Adipose tissue (tissue), 3 donors: ENCODE results near the gene RBSN. TPM values are rescaled to one million over a fixed set of nuclear protein-coding genes. Genes with fewer than 3 reads are reported as not detected.

ENCODE experiments used
- H3K27ac ChIP-seq: one replicate; pipeline ENCODE4 v1.5.1; 2013; ENCODE audit warnings: low read depth, low read length
- WGBS, 3 donors: extraction: QIAGEN DNeasy Blood & Tissue Kit; methylation state at CpG; one replicate each; pipeline ENCODE4 v1.1.7; 2013; 5-methylcytosine and 5-hydroxymethylcytosine counted together
- polyA plus RNA-seq, 3 donors: library from polyadenylated mRNA; stranded (reverse); fragments of 200-250 nt; gene quantifications; one replicate each; pipeline ENCODE4 v1.2.3, GENCODE V29; 2013
- donor health status: healthy with polysubstance abuse.
- donor health status: Bipolar disorder and iron deficiency.
- donor health status: healthy.

Gene RBSN
- polyA plus RNA-seq, 3 donors, result 3.5 to 13.6 (median 9.5) TPM

- WGBS, 3 donors, result 45 to 61% (median 50%) methylated on average over 16 of the region's 16 CpGs
- H3K27ac ChIP-seq, result no peak overlapping the region
These were observed 33.4 kb downstream of the RBSN start for GRCh38 chr3:15065550-15066007.

- 0 to 1% (median 0%) methylated on average over 69 of the region's 69 CpGs for WGBS, 3 donors
- H3K27ac ChIP-seq, result no peak within 1 kb of the TSS
These were observed 34.0 kb downstream of the RBSN start, which contains the start of gene MRPS25 for GRCh38 chr3:15064835-15065549. MRPS25 (minus strand) TSS chr3:15065315; CDS start chr3:15065194, 121 bp downstream.

GRCh38 chr3:15064299-15064834 lies 34.6 kb downstream of the RBSN start:
- WGBS, 3 donors, result 0 to 2% (median 1%) methylated on average over 25 of the region's 25 CpGs
- H3K27ac ChIP-seq, result no peak overlapping the region

- no peak overlapping the region for H3K27ac ChIP-seq
- WGBS, 3 donors, result 88 to 92% (median 89%) methylated on average over 13 of the region's 13 CpGs
These were observed 35.2 kb downstream of the RBSN start for GRCh38 chr3:15063656-15064286.

- no peak overlapping the region for H3K27ac ChIP-seq
These were observed 35.7 kb downstream of the RBSN start for GRCh38 chr3:15063238-15063637.

GRCh38 chr3:15060029-15060428 lies 38.9 kb downstream of the RBSN start:
- no peak overlapping the region for H3K27ac ChIP-seq
- 90 to 96% (median 93%) methylated on average over 3 of the region's 3 CpGs for WGBS, 3 donors

More at GRCh38 chr3:15063238-15063637, 35.7 kb downstream of the RBSN start:
- 75 to 91% (median 90%) methylated on average over 4 of the region's 4 CpGs for WGBS, 3 donors

- 76 to 95% (median 93%) methylated on average over 19 of the region's 19 CpGs for WGBS, 3 donors
These were observed 42.1 kb downstream of the RBSN start for GRCh38 chr3:15056676-15057404.

GRCh38 chr3:15055019-15055557 lies 43.9 kb downstream of the RBSN start:
- 90 to 96% (median 91%) methylated on average over 8 of the region's 8 CpGs for WGBS, 3 donors
- H3K27ac ChIP-seq, result no peak overlapping the region

More at GRCh38 chr3:15056676-15057404, 42.1 kb downstream of the RBSN start:
- H3K27ac ChIP-seq, result no peak overlapping the region

GRCh38 chr3:15053541-15053940 lies 45.4 kb downstream of the RBSN start:
- no peak overlapping the region for H3K27ac ChIP-seq
- 97 to 100% (median 99%) methylated on average over 4 of the region's 4 CpGs for WGBS, 3 donors

GRCh38 chr3:15052335-15053242 lies 46.4 kb downstream of the RBSN start:
- no peak overlapping the region for H3K27ac ChIP-seq
- WGBS, 3 donors, result 92 to 95% (median 93%) methylated on average over 14 of the region's 14 CpGs

GRCh38 chr3:15051531-15051930 lies 47.4 kb downstream of the RBSN start:
- no peak overlapping the region for H3K27ac ChIP-seq
- 60 to 89% (median 79%) methylated on average over 1 of the region's 1 CpG for WGBS, 3 donors

GRCh38 chr3:15050405-15051092 lies 48.4 kb downstream of the RBSN start:
- 63 to 88% (median 87%) methylated on average over 3 of the region's 3 CpGs for WGBS, 3 donors
- no peak overlapping the region for H3K27ac ChIP-seq

- 84 to 93% (median 91%) methylated on average over 2 of the region's 2 CpGs for WGBS, 3 donors
- H3K27ac ChIP-seq, result no peak overlapping the region
These were observed 49.4 kb downstream of the RBSN start for GRCh38 chr3:15049584-15049983.

GRCh38 chr3:15045667-15046066 lies 53.3 kb downstream of the RBSN start:
- WGBS, 3 donors, result 63 to 80% (median 78%) methylated on average over 1 of the region's 1 CpG
- no peak overlapping the region for H3K27ac ChIP-seq

GRCh38 chr3:15044326-15044725 lies 54.6 kb downstream of the RBSN start:
- no peak overlapping the region for H3K27ac ChIP-seq
- 61 to 86% (median 64%) methylated on average over 7 of the region's 7 CpGs for WGBS, 3 donors

- WGBS, 3 donors, result 84 to 90% (median 88%) methylated on average over 11 of the region's 11 CpGs
- no peak overlapping the region for H3K27ac ChIP-seq
These were observed 55.4 kb downstream of the RBSN start for GRCh38 chr3:15043408-15044171.
